MCF 10A (cell line): ENCODE results near the gene CACNG7. TPM values are rescaled to one million over a fixed set of nuclear protein-coding genes. Genes with fewer than 3 reads are reported as not detected.

Experiments used
- BruUV-seq: library from RNA; stranded (reverse); fragments of 400-500 nt; replicated peaks from 2 replicates; lab custom pipeline; 2021; lab: Mats Ljungman, UMichigan
- CTCF ChIA-PET: fragments of 300-600 bp; sonication (Branson Sonifier 250); formaldehyde crosslinking; extraction: SDS; loops from one replicate; lab custom pipeline; 2021; ENCODE audit warnings: antibody characterized with exemption, inconsistent platforms; lab: Yijun Ruan, JAX
- POLR2A ChIA-PET: fragments of 300-600, 350-650 bp; sonication (Branson Sonifier 250); formaldehyde crosslinking; extraction: SDS; loops from one replicate; lab custom pipeline; 2020; ENCODE audit warnings: antibody characterized with exemption, inconsistent platforms; lab: Yijun Ruan, JAX
- DNase-seq: peaks from one replicate; pipeline ENCODE4 v3.0.0-alpha.2; 2018; ENCODE audit not compliant: unreplicated experiment
- H3K27ac Mint-ChIP-seq: one replicate; pipeline ENCODE4 v1.8.0; 2022; ENCODE audit warnings: mild to moderate bottlenecking, low read depth, mixed read lengths; ENCODE audit not compliant: unreplicated experiment
- H3K27me3 Mint-ChIP-seq: one replicate; pipeline ENCODE4 v1.8.0; 2022; ENCODE audit warnings: mixed read lengths; ENCODE audit not compliant: insufficient read depth, unreplicated experiment
- H3K36me3 Mint-ChIP-seq: one replicate; pipeline ENCODE4 v1.8.0; 2022; ENCODE audit warnings: mild to moderate bottlenecking, moderate library complexity, mixed read lengths; ENCODE audit not compliant: insufficient read depth, unreplicated experiment
- H3K4me1 Mint-ChIP-seq: one replicate; pipeline ENCODE4 v1.8.0; 2022; ENCODE audit warnings: mixed read lengths; ENCODE audit not compliant: insufficient read depth, unreplicated experiment
- H3K4me3 Mint-ChIP-seq: one replicate; pipeline ENCODE4 v1.8.0; 2022; ENCODE audit warnings: mild to moderate bottlenecking, moderate library complexity, mixed read lengths; ENCODE audit not compliant: unreplicated experiment
- H3K9me3 Mint-ChIP-seq: one replicate; pipeline ENCODE4 v1.8.0; 2022; ENCODE audit warnings: mixed read lengths; ENCODE audit not compliant: unreplicated experiment
- CTCF ChIP-seq: fragments of 200-600 bp; IDR thresholded peaks from one replicate; pipeline ENCODE4 v1.8.0; 2022; ENCODE audit warnings: antibody characterized with exemption, mild to moderate bottlenecking; ENCODE audit not compliant: unreplicated experiment
- intact Hi-C: fragments of 100-400 bp; cut with micrococcal nuclease; formaldehyde crosslinking; loops from 2 replicates; pipeline ENCODE4 v1.14.1; 2022
- total RNA-seq: library from RNA; stranded (reverse); gene quantifications from 2 replicates; pipeline ENCODE4 v1.2.3, GENCODE V29; 2022

CACNG7 gene
- total RNA-seq, 1 experiment from 2014 or later, result not detected

GRCh38 chr19:53896682-53897081 is 12.4 kb upstream of the CACNG7 start:
- Mint-ChIP-seq H3K4me1 (no peaks in the 10 kb centered on the region), H3K4me3 (no peak overlapping the region), H3K36me3 (peaks cover 10% of the 10 kb centered on the region), H3K9me3 (no peaks in the 10 kb centered on the region), H3K27ac (no peak overlapping the region), H3K27me3 (peaks cover 39% of the 10 kb centered on the region)
- no TSS peak for BruUV-seq
- POLR2A ChIA-PET, result interaction anchor here (0.6 kb wide), 1 partner anchor 36 kb away, joined by 3 read pairs; no protein-coding TSS in a partner anchor
- no peak for DNase-seq
- CTCF ChIA-PET, result interaction anchor here (1.2 to 1.6 kb wide), 2 partner anchors 45 to 128 kb away, joined by 3 to 6 read pairs; no protein-coding TSS in a partner anchor
- intact Hi-C loops, result no loop called here
- TF ChIP-seq CTCF, result no peak

- DNase-seq, result no peak
- no peak overlapping the region for H3K4me3 Mint-ChIP-seq
- H3K9me3 Mint-ChIP-seq, result no peaks in the 10 kb centered on the region
- TF ChIP-seq CTCF, result no peak
- no TSS peak for BruUV-seq
- ChIA-PET CTCF (interaction anchor here (1.2 to 1.6 kb wide), 2 partner anchors 45 to 127 kb away, joined by 3 to 6 read pairs; no protein-coding TSS in a partner anchor), POLR2A (interaction anchor here (0.6 kb wide), 1 partner anchor 35 kb away, joined by 3 read pairs; no protein-coding TSS in a partner anchor)
- H3K4me1 Mint-ChIP-seq, result no peaks in the 10 kb centered on the region
- H3K27ac Mint-ChIP-seq, result no peak overlapping the region
- H3K36me3 Mint-ChIP-seq, result peaks cover 10% of the 10 kb centered on the region
- H3K27me3 Mint-ChIP-seq, result peaks cover 31% of the 10 kb centered on the region
- intact Hi-C loops, result no loop called here
Measured at GRCh38 chr19:53897459-53897858, 11.6 kb upstream of the CACNG7 start.

GRCh38 chr19:53898166-53898565 is 10.9 kb upstream of the CACNG7 start:
- Mint-ChIP-seq H3K4me1 (no peaks in the 10 kb centered on the region), H3K36me3 (peaks cover 10% of the 10 kb centered on the region), H3K4me3 (no peak overlapping the region), H3K27me3 (peaks cover 24% of the 10 kb centered on the region), H3K9me3 (no peaks in the 10 kb centered on the region), H3K27ac (no peak overlapping the region)
- no peak for DNase-seq
- ChIA-PET POLR2A (no interaction called here), CTCF (interaction anchor here (0.7 to 1.6 kb wide), 3 partner anchors 46 to 130 kb away, joined by 3 to 6 read pairs (median 3); no protein-coding TSS in a partner anchor)
- TF ChIP-seq CTCF, result no peak
- intact Hi-C loops, result no loop called here
- BruUV-seq, result no TSS peak

- H3K4me3 Mint-ChIP-seq, result no peak overlapping the region
- intact Hi-C loops, result no loop called here
- no TSS peak for BruUV-seq
- no peaks in the 10 kb centered on the region for H3K9me3 Mint-ChIP-seq
- H3K27me3 Mint-ChIP-seq, result peaks cover 24% of the 10 kb centered on the region
- POLR2A ChIA-PET, result no interaction called here
- no peak overlapping the region for H3K27ac Mint-ChIP-seq
- no peak for TF ChIP-seq CTCF
- CTCF ChIA-PET, result no interaction called here
- no peak for DNase-seq
- H3K36me3 Mint-ChIP-seq, result peaks cover 10% of the 10 kb centered on the region
- no peaks in the 10 kb centered on the region for H3K4me1 Mint-ChIP-seq
Measured at GRCh38 chr19:53898636-53899341, 10.3 kb upstream of the CACNG7 start.
